ENCODE results near the gene CEP135.

- TF ChIP-seq CTCF (IDR thresholded peaks at IDR 0.05) (peak; percentile 56 to 92 (median 83)), POLR2A (IDR thresholded peaks at IDR 0.05) (no peak)
These were observed at the start of gene CEP135 for GRCh38 chr4:55948726-55949481.

Measured in breast epithelium (tissue), 3 donors.